ENCODE measurements around the gene PKHD1. TPM values are rescaled to one million over a fixed set of nuclear protein-coding genes. Genes with fewer than 3 reads are reported as not detected.

The PKHD1 gene
- total RNA-seq, 1 experiment from 2014 or later, result 0.40 TPM

DNA sequence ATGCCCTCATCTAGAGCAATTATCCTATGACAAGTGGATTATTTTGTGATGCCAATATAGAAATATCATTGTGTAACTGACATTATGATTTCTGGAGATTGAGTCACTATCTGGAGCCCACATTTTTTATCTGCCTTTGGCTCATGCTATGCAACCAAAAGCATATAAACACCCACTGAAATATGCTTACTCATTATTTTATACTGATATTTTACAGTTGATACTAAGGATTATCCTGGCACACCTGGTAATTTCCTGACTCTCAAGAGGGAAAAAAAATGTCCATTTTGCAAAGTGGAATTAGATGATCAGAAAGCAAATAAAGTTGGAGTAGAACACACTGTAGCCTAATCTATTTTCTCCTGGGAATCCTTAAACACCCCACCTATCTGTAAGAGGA lies 154.5 kb downstream of the PKHD1 start:
- intact Hi-C loops (cut with micrococcal nuclease), result no loop called here
- no peak overlapping the region for H2AFZ ChIP-seq (ENCODE audit: low read length)
- CTCF ChIA-PET, result no interaction called here
- no peak overlapping the region for H3K4me3 ChIP-seq (ENCODE audit: low read length)
- TF ChIP-seq, protein P1, sequence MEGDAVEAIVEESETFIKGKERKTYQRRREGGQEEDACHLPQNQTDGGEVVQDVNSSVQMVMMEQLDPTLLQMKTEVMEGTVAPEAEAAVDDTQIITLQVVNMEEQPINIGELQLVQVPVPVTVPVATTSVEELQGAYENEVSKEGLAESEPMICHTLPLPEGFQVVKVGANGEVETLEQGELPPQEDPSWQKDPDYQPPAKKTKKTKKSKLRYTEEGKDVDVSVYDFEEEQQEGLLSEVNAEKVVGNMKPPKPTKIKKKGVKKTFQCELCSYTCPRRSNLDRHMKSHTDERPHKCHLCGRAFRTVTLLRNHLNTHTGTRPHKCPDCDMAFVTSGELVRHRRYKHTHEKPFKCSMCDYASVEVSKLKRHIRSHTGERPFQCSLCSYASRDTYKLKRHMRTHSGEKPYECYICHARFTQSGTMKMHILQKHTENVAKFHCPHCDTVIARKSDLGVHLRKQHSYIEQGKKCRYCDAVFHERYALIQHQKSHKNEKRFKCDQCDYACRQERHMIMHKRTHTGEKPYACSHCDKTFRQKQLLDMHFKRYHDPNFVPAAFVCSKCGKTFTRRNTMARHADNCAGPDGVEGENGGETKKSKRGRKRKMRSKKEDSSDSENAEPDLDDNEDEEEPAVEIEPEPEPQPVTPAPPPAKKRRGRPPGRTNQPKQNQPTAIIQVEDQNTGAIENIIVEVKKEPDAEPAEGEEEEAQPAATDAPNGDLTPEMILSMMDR (conservative IDR thresholded peaks at IDR 0.05; ENCODE audit: low read depth, low read length), result no peak
- TF ChIP-seq EZH2 (IDR thresholded peaks at IDR 0.05; ENCODE audit: low read length, unreplicated experiment), result no peak
- ATAC-seq (peak; percentile 20; the same call in 1 of the 2 replicates), DNase-seq (peak; percentile 18)
- no peaks in the 10 kb centered on the region for H3F3A ChIP-seq (ENCODE audit: low read length, unreplicated experiment)
- H3K9ac ChIP-seq (ENCODE audit: low read length), result no peak overlapping the region
- no peaks in the 10 kb centered on the region for H3K27me3 ChIP-seq (ENCODE audit: low read length)
- H3K9me3 ChIP-seq (ENCODE audit: low read length), result no peaks in the 10 kb centered on the region
- no peaks in the 10 kb centered on the region for H3K36me3 ChIP-seq (ENCODE audit: low read depth, low read length)
- no peaks in the 10 kb centered on the region for H3K9me2 ChIP-seq (replicated peaks; ENCODE audit: low read length)
- no peaks in the 10 kb centered on the region for H4K20me1 ChIP-seq (ENCODE audit: low read length)
- H3K4me2 ChIP-seq (ENCODE audit: low read length), result no peak overlapping the region
- H3K27ac ChIP-seq (ENCODE audit: low read length), result no peak overlapping the region
- no peaks in the 10 kb centered on the region for H3K79me2 ChIP-seq (ENCODE audit: low read length)
- BruUV-seq (replicated peaks), result no TSS peak
- no peaks in the 10 kb centered on the region for H3K4me1 ChIP-seq (ENCODE audit: insufficient read depth, low read length)
- POLR2A ChIA-PET (ENCODE audit: unreplicated experiment), result no interaction called here

DNA sequence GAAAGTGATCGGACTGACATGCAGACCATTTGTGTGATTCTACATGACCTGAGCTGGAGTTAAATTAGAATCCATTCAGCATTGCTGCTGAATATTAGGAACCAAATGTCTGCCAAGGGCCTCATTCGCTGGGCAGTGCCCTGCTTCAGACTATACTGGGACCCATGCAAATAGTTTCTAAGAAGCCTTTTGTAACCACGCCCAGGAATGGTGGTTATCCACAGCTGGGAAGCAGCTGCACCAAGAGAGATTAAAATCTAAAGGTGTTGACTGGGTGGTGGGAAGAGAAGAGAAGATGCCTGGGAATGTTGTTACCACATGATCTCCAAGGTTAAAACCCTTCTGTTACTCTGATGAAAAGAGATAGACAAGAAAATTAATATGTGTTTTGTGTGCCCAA lies 156.8 kb downstream of the PKHD1 start:
- H3K27ac ChIP-seq (ENCODE audit: low read length), result no peak overlapping the region
- intact Hi-C loops (cut with micrococcal nuclease), result no loop called here
- ATAC-seq (no peak), DNase-seq (no peak)
- no TSS peak for BruUV-seq (replicated peaks)
- no peaks in the 10 kb centered on the region for H3F3A ChIP-seq (ENCODE audit: low read length, unreplicated experiment)
- no peaks in the 10 kb centered on the region for H3K79me2 ChIP-seq (ENCODE audit: low read length)
- TF ChIP-seq EZH2 (IDR thresholded peaks at IDR 0.05; ENCODE audit: low read length, unreplicated experiment), result no peak
- TF ChIP-seq EZH2phosphoT487 (IDR thresholded peaks at IDR 0.05; ENCODE audit: borderline replicate concordance, low read length), result no peak
- TF ChIP-seq, protein P1 (conservative IDR thresholded peaks at IDR 0.05; ENCODE audit: low read depth, low read length), result no peak
- CTCF ChIA-PET, result no interaction called here
- H3K27me3 ChIP-seq (ENCODE audit: low read length), result no peaks in the 10 kb centered on the region
- POLR2A ChIA-PET (ENCODE audit: unreplicated experiment), result no interaction called here
- no peaks in the 10 kb centered on the region for H3K9me2 ChIP-seq (replicated peaks; ENCODE audit: low read length)
- H3K4me3 ChIP-seq (ENCODE audit: low read length), result no peak overlapping the region
- H3K36me3 ChIP-seq (ENCODE audit: low read depth, low read length), result no peaks in the 10 kb centered on the region
- no peak overlapping the region for H3K4me2 ChIP-seq (ENCODE audit: low read length)
- no peaks in the 10 kb centered on the region for H3K4me1 ChIP-seq (ENCODE audit: insufficient read depth, low read length)
- no peak overlapping the region for H2AFZ ChIP-seq (ENCODE audit: low read length)
- no peaks in the 10 kb centered on the region for H4K20me1 ChIP-seq (ENCODE audit: low read length)
- H3K9me3 ChIP-seq (ENCODE audit: low read length), result no peaks in the 10 kb centered on the region
- no peak overlapping the region for H3K9ac ChIP-seq (ENCODE audit: low read length)

DNA sequence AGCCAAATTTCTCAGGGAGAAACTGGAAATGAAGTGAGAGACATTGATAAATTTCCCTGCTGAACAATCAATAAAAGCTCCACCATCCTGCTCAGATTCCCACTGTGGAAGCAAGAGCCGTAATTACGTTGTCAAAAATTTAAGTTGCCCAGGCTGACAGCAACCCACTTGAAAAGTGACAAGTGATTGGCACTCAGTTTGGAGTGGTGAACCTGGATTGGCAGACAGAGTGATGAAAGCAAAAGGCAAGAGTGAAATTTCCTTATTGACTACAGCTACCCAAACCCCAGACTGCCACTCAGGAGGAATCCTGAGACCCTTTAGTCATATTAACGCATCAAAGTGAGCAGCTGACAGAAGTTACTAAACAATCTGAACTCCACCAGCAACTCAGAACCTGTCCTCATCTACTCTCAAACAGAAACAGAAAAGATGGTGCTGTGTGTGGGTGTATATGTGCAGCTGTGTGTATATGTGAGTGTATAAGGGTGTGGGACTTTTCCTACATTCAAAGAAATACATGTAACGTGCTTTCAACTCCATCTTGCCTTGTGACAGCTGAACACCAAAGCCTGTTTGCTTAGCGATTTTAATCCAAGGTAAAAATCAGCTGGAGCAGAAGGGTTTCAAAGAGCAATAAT lies 157.4 kb downstream of the PKHD1 start:
- Histone ChIP-seq H3K27me3 (ENCODE audit: low read length) (no peaks in the 10 kb centered on the region), H3K4me1 (ENCODE audit: insufficient read depth, low read length) (no peaks in the 10 kb centered on the region), H3K27ac (ENCODE audit: low read length) (no peak overlapping the region), H3F3A (ENCODE audit: low read length, unreplicated experiment) (no peaks in the 10 kb centered on the region), H3K4me2 (ENCODE audit: low read length) (no peak overlapping the region), H3K79me2 (ENCODE audit: low read length) (no peaks in the 10 kb centered on the region), H3K9me2 (replicated peaks; ENCODE audit: low read length) (no peaks in the 10 kb centered on the region), H4K20me1 (ENCODE audit: low read length) (no peaks in the 10 kb centered on the region), H3K9ac (ENCODE audit: low read length) (no peak overlapping the region), H2AFZ (ENCODE audit: low read length) (no peak overlapping the region), H3K36me3 (ENCODE audit: low read depth, low read length) (no peaks in the 10 kb centered on the region), H3K4me3 (ENCODE audit: low read length) (no peak overlapping the region), H3K9me3 (ENCODE audit: low read length) (no peaks in the 10 kb centered on the region)
- POLR2A ChIA-PET (ENCODE audit: unreplicated experiment), result no interaction called here
- intact Hi-C loops (cut with micrococcal nuclease), result no loop called here
- BruUV-seq (replicated peaks), result no TSS peak
- CTCF ChIA-PET, result no interaction called here
- DNase-seq (no peak), ATAC-seq (no peak)
- TF ChIP-seq EZH2phosphoT487 (IDR thresholded peaks at IDR 0.05; ENCODE audit: borderline replicate concordance, low read length) (no peak), EZH2 (IDR thresholded peaks at IDR 0.05; ENCODE audit: low read length, unreplicated experiment) (no peak)
- TF ChIP-seq, protein P1 (conservative IDR thresholded peaks at IDR 0.05; ENCODE audit: low read depth, low read length), result no peak
